BE2C (cell line): ENCODE data around the gene MYB.
"Not testable (repeated sequence)": the region's sequence is repeated elsewhere in the genome, so short reads cannot be mapped to it uniquely, and the experiment has no call there.

Experiments
- DNase-seq: peaks from one replicate; pipeline ENCODE4 v3.0.0-alpha.2; 2020
- H3K27me3 ChIP-seq: fragments of 250-450 bp; sonication (Bioruptor Pico); 2 replicates; pipeline ENCODE4 v1.5.1; 2020; ENCODE audit warnings: mild to moderate bottlenecking
- H3K36me3 ChIP-seq: fragments of 250-450 bp; sonication (Bioruptor Pico); 2 replicates; pipeline ENCODE4 v1.5.1; 2020; ENCODE audit warnings: mild to moderate bottlenecking
- H3K4me1 ChIP-seq: fragments of 250-450 bp; sonication (Bioruptor Pico); 2 replicates; pipeline ENCODE4 v1.5.1; 2020
- H3K4me3 ChIP-seq: 2 replicates; pipeline ENCODE4 v1.5.1; 2011; ENCODE audit warnings: low read depth, low read length
- H3K9me3 ChIP-seq: fragments of 250-450 bp; sonication (Bioruptor Pico); 2 replicates; pipeline ENCODE4 v1.5.1; 2020
- TF ChIP-seq, protein P1 (sequence below): IDR thresholded peaks from 2 replicates; pipeline ENCODE4 v1.5.1; 2012; ENCODE audit warnings: mild to moderate bottlenecking, low read depth, low read length

Gene MYB

DNA sequence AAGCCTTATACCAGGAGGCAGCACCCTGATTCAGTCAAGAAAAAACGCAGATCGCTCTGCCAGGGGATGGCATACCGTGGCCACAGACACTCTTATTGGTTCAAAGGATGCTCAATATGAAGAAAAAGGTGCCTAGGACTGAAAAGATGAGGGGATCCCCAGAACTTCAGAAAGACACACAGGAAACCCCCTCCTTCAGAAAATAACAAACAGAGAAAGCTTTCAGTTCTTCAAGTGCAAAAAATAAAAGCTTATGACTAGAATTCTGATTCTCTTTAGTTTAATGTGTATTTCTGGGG, 17.7 kb upstream of the MYB start:
- Histone ChIP-seq H3K9me3 (no peaks in the 10 kb centered on the region), H3K36me3 (no peaks in the 10 kb centered on the region), H3K4me3 (no peak overlapping the region), H3K4me1 (no peaks in the 10 kb centered on the region), H3K27me3 (no peaks in the 10 kb centered on the region)
- DNase-seq = no peak
- TF ChIP-seq, protein P1, sequence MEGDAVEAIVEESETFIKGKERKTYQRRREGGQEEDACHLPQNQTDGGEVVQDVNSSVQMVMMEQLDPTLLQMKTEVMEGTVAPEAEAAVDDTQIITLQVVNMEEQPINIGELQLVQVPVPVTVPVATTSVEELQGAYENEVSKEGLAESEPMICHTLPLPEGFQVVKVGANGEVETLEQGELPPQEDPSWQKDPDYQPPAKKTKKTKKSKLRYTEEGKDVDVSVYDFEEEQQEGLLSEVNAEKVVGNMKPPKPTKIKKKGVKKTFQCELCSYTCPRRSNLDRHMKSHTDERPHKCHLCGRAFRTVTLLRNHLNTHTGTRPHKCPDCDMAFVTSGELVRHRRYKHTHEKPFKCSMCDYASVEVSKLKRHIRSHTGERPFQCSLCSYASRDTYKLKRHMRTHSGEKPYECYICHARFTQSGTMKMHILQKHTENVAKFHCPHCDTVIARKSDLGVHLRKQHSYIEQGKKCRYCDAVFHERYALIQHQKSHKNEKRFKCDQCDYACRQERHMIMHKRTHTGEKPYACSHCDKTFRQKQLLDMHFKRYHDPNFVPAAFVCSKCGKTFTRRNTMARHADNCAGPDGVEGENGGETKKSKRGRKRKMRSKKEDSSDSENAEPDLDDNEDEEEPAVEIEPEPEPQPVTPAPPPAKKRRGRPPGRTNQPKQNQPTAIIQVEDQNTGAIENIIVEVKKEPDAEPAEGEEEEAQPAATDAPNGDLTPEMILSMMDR = no peak

DNA sequence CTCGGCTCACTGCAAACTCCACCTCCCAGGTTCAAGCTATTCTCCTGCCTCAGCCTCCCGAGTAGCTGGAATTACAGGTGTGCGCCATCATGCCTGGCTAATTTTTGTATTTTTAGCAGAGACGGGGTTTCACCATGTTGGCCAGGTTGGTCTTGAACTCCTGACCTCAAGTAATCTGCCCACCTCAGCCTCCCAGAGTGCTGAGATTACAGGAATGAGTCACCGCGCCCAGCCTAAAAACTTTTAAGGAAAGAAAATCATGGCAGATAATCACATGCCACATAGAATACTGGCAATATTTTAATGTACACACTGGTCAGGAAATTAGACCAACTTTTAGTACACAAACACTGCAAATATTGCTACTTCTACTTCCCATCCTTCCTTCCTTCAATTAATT, 16.7 kb upstream of the MYB start:
- not testable (repeated sequence) for H3K36me3 ChIP-seq, H3K4me3 ChIP-seq, H3K9me3 ChIP-seq, DNase-seq, H3K4me1 ChIP-seq, H3K27me3 ChIP-seq

DNA sequence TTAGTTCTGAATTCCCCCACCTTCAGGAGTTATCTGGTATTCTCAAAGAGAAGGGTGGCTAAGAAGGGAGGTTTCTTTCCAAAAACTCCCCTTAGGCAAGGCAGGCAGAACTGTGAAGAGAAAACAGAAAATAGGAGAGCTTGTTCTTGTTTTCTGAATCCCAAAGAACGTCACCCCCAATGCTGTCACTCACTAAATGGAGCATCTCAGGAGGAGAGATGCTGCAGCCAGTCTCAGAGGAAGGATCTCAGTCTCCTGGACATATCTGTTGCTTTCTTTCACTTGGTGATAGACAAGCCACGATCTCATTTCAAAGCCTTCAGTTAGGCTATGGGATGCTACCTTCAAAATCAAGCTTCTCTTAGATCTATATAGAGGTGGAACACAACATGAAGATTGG, 16.1 kb upstream of the MYB start:
- DNase-seq = no peak
- no peaks in the 10 kb centered on the region for H3K4me1 ChIP-seq
- no peaks in the 10 kb centered on the region for H3K27me3 ChIP-seq
- no peaks in the 10 kb centered on the region for H3K36me3 ChIP-seq
- no peak overlapping the region for H3K4me3 ChIP-seq
- no peaks in the 10 kb centered on the region for H3K9me3 ChIP-seq
- TF ChIP-seq, protein P1 = no peak

DNA sequence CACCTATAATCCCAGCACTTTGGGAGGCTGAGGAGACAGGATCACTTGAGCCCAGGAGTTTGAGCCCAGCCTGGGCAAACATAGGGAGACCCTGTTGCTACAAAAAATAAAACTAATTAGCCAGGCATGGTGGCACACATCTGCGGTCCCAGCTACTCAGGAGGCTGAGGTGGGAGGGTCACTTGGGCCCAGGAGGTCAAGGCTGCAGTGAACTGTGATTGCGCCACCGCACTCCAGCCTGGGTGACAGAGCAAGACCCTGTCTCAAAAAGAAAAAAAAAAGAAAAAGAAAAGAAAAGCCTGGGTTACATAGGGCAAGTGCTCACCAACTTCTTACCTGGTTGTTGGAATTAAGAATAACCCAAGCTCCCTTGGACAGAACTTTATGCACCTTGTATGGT, 14.6 kb upstream of the MYB start:
- no peak overlapping the region for H3K4me3 ChIP-seq
- no peak for DNase-seq
- H3K36me3 ChIP-seq = no peaks in the 10 kb centered on the region
- TF ChIP-seq, protein P1 = no peak
- H3K4me1 ChIP-seq = no peaks in the 10 kb centered on the region
- no peaks in the 10 kb centered on the region for H3K9me3 ChIP-seq
- no peaks in the 10 kb centered on the region for H3K27me3 ChIP-seq

DNA sequence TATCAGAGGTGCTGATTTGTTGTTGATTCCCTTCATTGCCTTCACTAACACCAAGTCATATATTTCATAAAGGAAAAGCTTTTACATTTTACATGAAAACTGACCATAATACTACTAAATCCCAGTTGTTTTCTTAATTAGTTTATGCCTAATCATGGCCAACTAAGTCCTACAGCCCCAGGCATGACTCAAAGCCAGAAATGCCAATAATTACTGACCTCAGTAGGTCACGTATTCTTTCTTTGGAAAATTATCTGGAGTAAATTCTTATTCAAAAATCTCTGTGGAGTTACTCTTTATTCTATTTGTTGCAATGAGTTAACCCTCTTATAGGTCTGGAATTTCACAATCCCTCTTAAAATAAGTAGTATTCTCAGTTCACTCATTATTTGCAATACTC, 13.5 kb upstream of the MYB start:
- TF ChIP-seq, protein P1 = no peak
- DNase-seq = no peak
- no peaks in the 10 kb centered on the region for H3K27me3 ChIP-seq
- no peak overlapping the region for H3K4me3 ChIP-seq
- H3K36me3 ChIP-seq = no peaks in the 10 kb centered on the region
- H3K4me1 ChIP-seq = no peaks in the 10 kb centered on the region
- no peaks in the 10 kb centered on the region for H3K9me3 ChIP-seq

DNA sequence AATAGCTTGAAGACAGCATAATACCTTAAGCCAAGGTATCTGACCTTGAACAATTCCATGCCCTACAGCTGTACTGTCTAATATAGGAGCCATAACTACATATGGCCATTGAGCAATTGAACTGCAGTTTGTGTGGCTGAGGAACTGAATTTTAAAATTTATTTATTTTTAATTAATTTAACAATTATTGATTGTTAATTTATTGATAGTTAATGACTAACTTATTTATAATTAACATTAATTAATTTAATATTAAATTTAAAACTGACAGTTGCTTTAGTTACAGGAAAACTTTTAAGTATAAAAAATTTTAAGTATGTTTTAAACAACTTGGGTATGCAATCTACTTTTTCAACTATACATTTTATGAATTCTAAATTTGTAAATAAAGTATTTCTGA, 12.3 kb upstream of the MYB start:
- no peak for DNase-seq
- H3K36me3 ChIP-seq = no peaks in the 10 kb centered on the region
- H3K4me1 ChIP-seq = peaks cover 5% of the 10 kb centered on the region
- H3K4me3 ChIP-seq = no peak overlapping the region
- H3K9me3 ChIP-seq = no peaks in the 10 kb centered on the region
- TF ChIP-seq, protein P1 = no peak
- H3K27me3 ChIP-seq = no peaks in the 10 kb centered on the region

DNA sequence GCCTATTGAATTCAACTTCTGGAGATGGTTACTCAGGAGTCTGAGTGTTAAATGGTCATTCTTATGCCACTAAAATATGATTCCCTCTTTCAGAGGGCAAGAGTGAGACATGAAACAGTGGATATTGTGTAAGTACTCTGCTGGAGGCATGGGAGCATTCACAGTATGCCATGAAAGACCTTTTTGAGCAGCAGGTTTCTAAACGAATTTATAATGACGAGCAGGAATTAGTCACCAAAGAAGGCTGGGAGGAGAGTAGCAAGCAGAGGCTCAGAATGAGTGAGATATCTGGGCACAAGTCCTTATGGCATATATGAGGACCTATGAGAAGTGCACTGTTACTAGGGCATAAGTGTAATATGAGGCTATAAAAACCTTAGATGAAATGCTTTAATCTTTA, 10.9 kb upstream of the MYB start:
- H3K9me3 ChIP-seq = no peaks in the 10 kb centered on the region
- peaks cover 12% of the 10 kb centered on the region for H3K4me1 ChIP-seq
- no peak overlapping the region for H3K4me3 ChIP-seq
- H3K27me3 ChIP-seq = no peaks in the 10 kb centered on the region
- DNase-seq = no peak
- H3K36me3 ChIP-seq = no peaks in the 10 kb centered on the region
- TF ChIP-seq, protein P1 = no peak
